ENCODE measurements around the gene RNF14.
"Not testable (repeated sequence)": the region's sequence is repeated elsewhere in the genome, so short reads cannot be mapped to it uniquely, and the experiment has no call there.

Gene RNF14

GRCh38 chr5:142015781-142016533 lies 47.1 kb downstream of the RNF14 start:
- no peak for DNase-seq (ENCODE audit: low read depth)

GRCh38 chr5:142016556-142016955 lies 47.7 kb downstream of the RNF14 start:
- no peak for DNase-seq (ENCODE audit: low read depth)

- DNase-seq (ENCODE audit: low read depth) = no peak
Measured at GRCh38 chr5:142017832-142018427, 49.0 kb downstream of the RNF14 start.

GRCh38 chr5:142020122-142020659 lies 51.3 kb downstream of the RNF14 start:
- no peak for DNase-seq (ENCODE audit: low read depth)

- DNase-seq (ENCODE audit: low read depth) = no peak
Measured at GRCh38 chr5:142023836-142024235, 54.9 kb downstream of the RNF14 start.

GRCh38 chr5:142024771-142025304 lies 55.9 kb downstream of the RNF14 start:
- peak; percentile 84 for DNase-seq (ENCODE audit: low read depth)

GRCh38 chr5:142025637-142026036 lies 56.7 kb downstream of the RNF14 start:
- DNase-seq (ENCODE audit: low read depth) = no peak

- no peak for DNase-seq (ENCODE audit: low read depth)
Measured at GRCh38 chr5:142032150-142032549, 63.2 kb downstream of the RNF14 start.

GRCh38 chr5:142032747-142033631 lies 64.1 kb downstream of the RNF14 start:
- DNase-seq (ENCODE audit: low read depth) = no peak

GRCh38 chr5:142033632-142034567 lies 65.0 kb downstream of the RNF14 start:
- not testable (repeated sequence) for DNase-seq (ENCODE audit: low read depth)

GRCh38 chr5:142034994-142035393 lies 66.1 kb downstream of the RNF14 start:
- DNase-seq (ENCODE audit: low read depth) = no peak

- DNase-seq (ENCODE audit: low read depth) = no peak
Measured at GRCh38 chr5:142036918-142037317, 68.0 kb downstream of the RNF14 start.

GRCh38 chr5:142037599-142037998 lies 68.7 kb downstream of the RNF14 start:
- DNase-seq (ENCODE audit: low read depth) = not testable (repeated sequence)

GRCh38 chr5:142038735-142039134 lies 69.8 kb downstream of the RNF14 start:
- no peak for DNase-seq (ENCODE audit: low read depth)

Measured in activated T-cell treated with anti-CD3 and anti-CD28 coated beads for 48 hours (primary cell).